T-helper 9 cell (primary cell): ENCODE results near the gene UNC13C.

Experiments
- DNase-seq: peaks from one replicate; pipeline ENCODE4 v3.0.0-alpha.2; 2020

The UNC13C gene

GRCh38 chr15:54026258-54026657 lies 48.0 kb downstream of the UNC13C start:
- no peak for DNase-seq

GRCh38 chr15:54026891-54027290 lies 48.6 kb downstream of the UNC13C start:
- no peak for DNase-seq

- DNase-seq: no peak
These were observed 50.8 kb downstream of the UNC13C start for GRCh38 chr15:54029081-54029480.

- DNase-seq: no peak
These were observed 53.8 kb downstream of the UNC13C start for GRCh38 chr15:54032066-54032465.

GRCh38 chr15:54033356-54033860 lies 55.2 kb downstream of the UNC13C start:
- no peak for DNase-seq

- DNase-seq: no peak
These were observed 55.7 kb downstream of the UNC13C start for GRCh38 chr15:54033869-54034458.

- DNase-seq: no peak
These were observed 57.4 kb downstream of the UNC13C start for GRCh38 chr15:54035616-54036015.

- no peak for DNase-seq
These were observed 67.2 kb downstream of the UNC13C start for GRCh38 chr15:54045397-54045796.

GRCh38 chr15:54046093-54046492 lies 67.9 kb downstream of the UNC13C start:
- no peak for DNase-seq

GRCh38 chr15:54064365-54064764 lies 86.1 kb downstream of the UNC13C start:
- no peak for DNase-seq

GRCh38 chr15:54066403-54066802 lies 88.2 kb downstream of the UNC13C start:
- no peak for DNase-seq

- no peak for DNase-seq
These were observed 104.7 kb downstream of the UNC13C start for GRCh38 chr15:54082836-54083492.

- no peak for DNase-seq
These were observed 105.3 kb downstream of the UNC13C start for GRCh38 chr15:54083501-54083900.

GRCh38 chr15:54083991-54084390 lies 105.8 kb downstream of the UNC13C start:
- DNase-seq: no peak

- DNase-seq: no peak
These were observed 110.6 kb downstream of the UNC13C start for GRCh38 chr15:54088837-54089236.

GRCh38 chr15:54089776-54090175 lies 111.5 kb downstream of the UNC13C start:
- no peak for DNase-seq

- DNase-seq: no peak
These were observed 113.4 kb downstream of the UNC13C start for GRCh38 chr15:54091651-54092050.

GRCh38 chr15:54094661-54095060 lies 116.4 kb downstream of the UNC13C start:
- DNase-seq: no peak

- DNase-seq: no peak
These were observed 118.8 kb downstream of the UNC13C start for GRCh38 chr15:54097019-54097418.

- no peak for DNase-seq
These were observed 120.8 kb downstream of the UNC13C start for GRCh38 chr15:54099010-54099409.

- no peak for DNase-seq
These were observed 123.5 kb downstream of the UNC13C start for GRCh38 chr15:54101664-54102270.

GRCh38 chr15:54102704-54103103 lies 124.5 kb downstream of the UNC13C start:
- DNase-seq: no peak

GRCh38 chr15:54109014-54109413 lies 130.8 kb downstream of the UNC13C start:
- DNase-seq: no peak

- no peak for DNase-seq
These were observed 140.8 kb downstream of the UNC13C start for GRCh38 chr15:54119051-54119450.
